ENCODE data around the gene PTCSC3. TPM values are rescaled to one million over a fixed set of nuclear protein-coding genes. Genes with fewer than 3 reads are reported as not detected.

Gene PTCSC3
- not detected for total RNA-seq
- polyA plus RNA-seq, result not detected

DNA sequence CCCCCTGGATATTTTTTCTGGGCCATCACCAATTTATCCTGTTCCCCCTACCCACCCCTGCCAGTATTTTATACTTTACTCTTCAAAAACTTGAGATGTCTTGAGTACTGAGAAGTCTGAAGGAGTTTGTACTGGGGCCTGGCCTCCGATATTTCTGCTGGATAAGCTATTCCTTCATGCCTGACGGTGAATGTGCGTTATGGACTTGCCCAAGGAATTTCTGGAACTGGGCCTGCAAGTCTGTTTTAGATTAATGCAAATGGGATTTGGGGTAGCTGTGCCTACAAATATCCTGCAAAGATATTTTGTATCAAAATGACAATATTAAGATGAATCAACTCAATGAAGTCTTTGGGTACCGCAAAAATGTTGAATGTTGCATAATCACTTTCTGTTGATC, at the start of gene PTCSC3:
Gene PTCSC3 (minus strand): TSS at position 199 of the 400 bp plus-strand sequence.
- no peaks in the 10 kb centered on the region for H3K36me3 ChIP-seq (ENCODE audit: insufficient read depth)
- no peak within 1 kb of the TSS for H3K27ac ChIP-seq (ENCODE audit: low read depth)
- no peaks in the 10 kb centered on the region for H3K4me1 ChIP-seq (ENCODE audit: insufficient read depth)
- DNase-seq (ENCODE audit: extremely low spot score), result no peak
- H3K4me3 ChIP-seq (ENCODE audit: low read depth, low read length), result no peak within 1 kb of the TSS
- WGBS, result 74% methylated on average over 4 of the region's 4 CpGs

- no peak overlapping the region for H3K4me3 ChIP-seq (ENCODE audit: low read depth, low read length)
- no peaks in the 10 kb centered on the region for H3K36me3 ChIP-seq (ENCODE audit: insufficient read depth)
- H3K27ac ChIP-seq (ENCODE audit: low read depth), result no peak overlapping the region
- H3K4me1 ChIP-seq (ENCODE audit: insufficient read depth), result no peaks in the 10 kb centered on the region
- no peak for DNase-seq (ENCODE audit: extremely low spot score)
- WGBS, result 61% methylated on average over 1 of the region's 1 CpG
Observed at GRCh38 chr14:36226164-36226563, 49.6 kb upstream of the PTCSC3 start.

DNA sequence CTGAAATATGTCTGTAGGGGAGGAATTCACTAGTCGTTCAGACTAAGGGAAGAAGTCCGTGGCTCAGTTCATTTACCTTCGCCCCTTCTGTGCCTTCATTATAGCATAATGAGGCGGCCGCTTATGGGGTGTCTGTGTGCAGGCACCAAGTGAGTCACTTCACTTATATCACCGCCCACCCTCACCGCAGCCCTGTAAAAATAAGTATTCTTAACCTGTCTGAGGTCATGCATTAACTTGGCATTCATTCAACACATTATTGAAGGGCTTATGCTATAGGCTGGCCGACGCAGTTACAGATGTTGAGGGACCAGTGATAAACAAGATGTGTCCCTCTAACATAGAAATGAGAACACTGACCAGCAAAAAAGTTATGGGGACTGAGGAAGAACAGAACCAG, 47.7 kb upstream of the PTCSC3 start:
- 67% methylated on average over 9 of the region's 9 CpGs for WGBS
- no peak overlapping the region for H3K4me3 ChIP-seq (ENCODE audit: low read depth, low read length)

DNA sequence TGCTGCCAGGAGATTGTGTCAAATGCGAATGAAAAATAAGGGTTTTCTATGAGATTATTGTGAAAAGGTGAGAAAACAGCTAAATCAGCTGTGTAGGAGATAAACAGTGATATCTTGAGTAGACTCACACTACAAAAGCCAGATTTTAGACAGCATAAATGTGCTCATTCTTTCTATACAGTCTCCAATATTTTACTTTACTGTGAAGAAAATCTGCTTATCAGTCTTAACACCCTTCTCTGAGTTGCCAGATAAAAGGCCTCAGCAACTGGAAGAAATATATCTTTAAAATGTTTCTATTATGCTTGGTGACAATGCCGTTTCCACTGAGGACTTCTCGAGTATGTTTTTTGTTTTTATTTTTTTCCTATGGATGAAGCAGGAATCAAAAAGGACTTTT, 47.0 kb upstream of the PTCSC3 start:
- H3K4me3 ChIP-seq (ENCODE audit: low read depth, low read length), result no peak overlapping the region
- 68% methylated on average over 3 of the region's 3 CpGs for WGBS
- H3K36me3 ChIP-seq (ENCODE audit: insufficient read depth), result no peaks in the 10 kb centered on the region
- H3K27ac ChIP-seq (ENCODE audit: low read depth), result no peak overlapping the region
- H3K4me1 ChIP-seq (ENCODE audit: insufficient read depth), result no peaks in the 10 kb centered on the region
- DNase-seq (ENCODE audit: extremely low spot score), result no peak

More for the DNA sequence above, 47.7 kb upstream of the PTCSC3 start:
- no peak for DNase-seq (ENCODE audit: extremely low spot score)
- H3K27ac ChIP-seq (ENCODE audit: low read depth), result no peak overlapping the region
- H3K36me3 ChIP-seq (ENCODE audit: insufficient read depth), result no peaks in the 10 kb centered on the region
- H3K4me1 ChIP-seq (ENCODE audit: insufficient read depth), result no peaks in the 10 kb centered on the region

DNA sequence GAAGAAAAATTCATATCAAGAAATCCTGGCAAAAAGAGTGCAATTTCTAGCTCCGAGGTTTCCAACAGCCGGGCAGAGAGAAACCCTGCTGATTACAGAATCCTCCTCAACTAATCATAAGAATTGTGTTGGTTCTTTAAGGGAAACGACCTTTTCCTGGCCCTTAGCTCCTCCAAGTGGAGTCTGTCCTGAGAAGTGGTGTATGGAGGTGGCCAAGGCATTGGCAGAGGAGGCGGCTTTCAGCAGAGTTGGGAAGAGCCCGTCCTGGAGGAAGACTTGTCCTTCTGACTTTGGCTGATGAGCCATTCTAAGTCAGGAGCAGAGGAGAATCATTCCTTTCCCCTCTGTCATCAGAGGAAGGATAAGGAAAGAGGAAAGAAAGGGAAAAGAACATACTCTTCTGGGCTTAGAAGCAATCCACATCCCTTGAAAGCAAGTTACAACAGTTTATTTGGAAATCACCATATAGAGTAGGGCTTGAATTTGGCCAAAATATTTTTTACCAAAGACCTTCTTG, 46.5 kb upstream of the PTCSC3 start:
- 61% methylated on average over 5 of the region's 5 CpGs for WGBS
- no peak for DNase-seq (ENCODE audit: extremely low spot score)
- no peaks in the 10 kb centered on the region for H3K4me1 ChIP-seq (ENCODE audit: insufficient read depth)

GRCh38 chr14:36222337-36222736, 45.8 kb upstream of the PTCSC3 start:
- H3K4me1 ChIP-seq (ENCODE audit: insufficient read depth), result no peaks in the 10 kb centered on the region
- no peaks in the 10 kb centered on the region for H3K36me3 ChIP-seq (ENCODE audit: insufficient read depth)
- no peak overlapping the region for H3K27ac ChIP-seq (ENCODE audit: low read depth)
- no peak for DNase-seq (ENCODE audit: extremely low spot score)
- no peak overlapping the region for H3K4me3 ChIP-seq (ENCODE audit: low read depth, low read length)

More for the DNA sequence above, 46.5 kb upstream of the PTCSC3 start:
- Histone ChIP-seq H3K27ac (ENCODE audit: low read depth) (no peak overlapping the region), H3K4me3 (ENCODE audit: low read depth, low read length) (no peak overlapping the region), H3K36me3 (ENCODE audit: insufficient read depth) (no peaks in the 10 kb centered on the region)

DNA sequence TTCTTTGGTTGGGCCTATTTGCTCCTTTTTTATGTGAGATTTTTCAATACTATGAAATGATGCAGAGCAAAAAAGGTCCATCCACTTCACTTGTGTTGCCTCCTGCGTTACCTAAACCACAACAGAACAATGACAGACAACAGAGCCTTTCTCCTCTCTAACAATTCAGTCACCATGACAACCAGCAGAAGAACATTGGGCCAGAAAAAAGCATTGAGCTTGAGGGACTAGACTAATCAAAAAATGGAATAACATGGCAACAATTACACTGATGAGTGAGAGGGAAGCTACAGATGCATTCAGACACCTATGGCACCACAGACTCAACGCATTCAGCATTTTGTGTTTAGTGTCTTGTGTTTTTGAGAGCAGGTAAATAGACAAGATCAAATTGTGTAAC, 44.6 kb upstream of the PTCSC3 start:
- Histone ChIP-seq H3K4me1 (ENCODE audit: insufficient read depth) (no peaks in the 10 kb centered on the region), H3K36me3 (ENCODE audit: insufficient read depth) (no peaks in the 10 kb centered on the region), H3K4me3 (ENCODE audit: low read depth, low read length) (no peak overlapping the region), H3K27ac (ENCODE audit: low read depth) (no peak overlapping the region)
- WGBS, result 56% methylated on average over 2 of the region's 2 CpGs
- no peak for DNase-seq (ENCODE audit: extremely low spot score)

DNA sequence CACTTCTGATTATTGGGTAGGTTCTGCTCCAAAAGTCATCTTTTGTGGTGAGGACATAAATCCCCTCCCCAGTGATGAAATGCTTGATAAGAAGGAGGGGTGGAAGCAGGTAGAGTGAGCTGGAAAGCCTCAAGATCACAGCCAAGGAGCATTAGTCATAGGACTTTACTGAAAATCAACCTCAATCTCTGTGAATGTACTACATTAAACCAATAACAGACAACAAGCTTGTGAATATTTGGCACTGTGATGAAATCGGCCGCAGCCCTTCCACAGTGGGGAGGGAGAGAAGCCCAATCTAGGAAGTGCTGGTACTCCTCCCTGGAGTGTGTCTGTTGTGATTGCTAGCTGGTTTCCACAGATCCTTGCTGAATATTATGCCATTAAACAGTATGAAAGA, 41.2 kb upstream of the PTCSC3 start:
- no peak for DNase-seq (ENCODE audit: extremely low spot score)
- WGBS, result 30% methylated on average over 2 of the region's 2 CpGs
- no peaks in the 10 kb centered on the region for H3K36me3 ChIP-seq (ENCODE audit: insufficient read depth)
- no peak overlapping the region for H3K27ac ChIP-seq (ENCODE audit: low read depth)
- H3K4me1 ChIP-seq (ENCODE audit: insufficient read depth), result no peaks in the 10 kb centered on the region
- no peak overlapping the region for H3K4me3 ChIP-seq (ENCODE audit: low read depth, low read length)

DNA sequence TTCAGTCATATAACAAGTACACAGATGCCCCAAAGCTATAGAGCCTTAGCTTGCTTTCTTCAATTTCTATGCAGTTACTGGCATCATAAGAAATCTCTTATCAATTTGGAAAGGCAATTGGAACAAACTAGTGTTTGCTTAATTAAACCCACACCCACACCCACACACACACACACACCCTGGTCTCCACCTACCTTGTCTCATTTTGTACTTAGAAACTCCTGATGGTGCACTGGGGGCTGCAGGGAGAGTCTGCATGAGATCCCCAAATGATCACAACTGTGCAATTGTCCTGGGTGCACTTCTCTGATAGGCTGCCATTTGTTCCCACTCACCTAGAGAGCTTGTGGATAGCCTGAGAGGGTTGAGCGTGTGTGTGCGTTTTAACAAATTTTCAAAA, 40.5 kb upstream of the PTCSC3 start:
- H3K4me1 ChIP-seq (ENCODE audit: insufficient read depth), result no peaks in the 10 kb centered on the region
- no peak for DNase-seq (ENCODE audit: extremely low spot score)
- H3K36me3 ChIP-seq (ENCODE audit: insufficient read depth), result no peaks in the 10 kb centered on the region
- 95% methylated on average over 2 of the region's 2 CpGs for WGBS
- no peak overlapping the region for H3K4me3 ChIP-seq (ENCODE audit: low read depth, low read length)
- H3K27ac ChIP-seq (ENCODE audit: low read depth), result no peak overlapping the region

GRCh38 chr14:36215217-36215598, 38.7 kb upstream of the PTCSC3 start:
- Histone ChIP-seq H3K36me3 (ENCODE audit: insufficient read depth) (no peaks in the 10 kb centered on the region), H3K4me1 (ENCODE audit: insufficient read depth) (no peaks in the 10 kb centered on the region), H3K4me3 (ENCODE audit: low read depth, low read length) (no peak overlapping the region), H3K27ac (ENCODE audit: low read depth) (no peak overlapping the region)
- 63% methylated on average over 3 of the region's 3 CpGs for WGBS
- no peak for DNase-seq (ENCODE audit: extremely low spot score)

- no peak overlapping the region for H3K27ac ChIP-seq (ENCODE audit: low read depth)
- H3K4me1 ChIP-seq (ENCODE audit: insufficient read depth), result no peaks in the 10 kb centered on the region
- no peak for DNase-seq (ENCODE audit: extremely low spot score)
- H3K36me3 ChIP-seq (ENCODE audit: insufficient read depth), result no peaks in the 10 kb centered on the region
- H3K4me3 ChIP-seq (ENCODE audit: low read depth, low read length), result no peak overlapping the region
- WGBS, result 52% methylated on average over 5 of the region's 5 CpGs
Observed at GRCh38 chr14:36214476-36215216, 38.1 kb upstream of the PTCSC3 start.

DNA sequence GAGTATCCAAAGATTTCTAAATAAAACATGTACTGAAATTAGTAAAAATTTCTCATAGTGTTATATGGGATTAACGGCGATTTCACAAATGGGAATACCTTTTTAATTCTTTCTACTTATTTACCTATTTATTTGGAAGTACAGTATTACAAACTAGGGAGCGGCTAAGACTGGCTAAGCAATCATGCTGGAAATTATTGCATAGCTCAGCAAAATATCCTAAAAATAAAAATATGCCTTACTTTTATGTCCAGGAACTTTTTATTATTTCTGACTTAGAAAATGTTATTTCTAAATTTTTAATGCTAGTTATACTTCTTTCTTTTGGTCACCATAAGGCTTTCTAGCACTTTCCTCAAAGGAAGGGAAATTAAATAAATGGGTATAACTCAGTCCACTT, 36.5 kb upstream of the PTCSC3 start:
- H3K4me1 ChIP-seq (ENCODE audit: insufficient read depth), result no peaks in the 10 kb centered on the region
- 95% methylated on average over 3 of the region's 3 CpGs for WGBS
- no peaks in the 10 kb centered on the region for H3K36me3 ChIP-seq (ENCODE audit: insufficient read depth)
- no peak for DNase-seq (ENCODE audit: extremely low spot score)
- H3K27ac ChIP-seq (ENCODE audit: low read depth), result no peak overlapping the region
- no peak overlapping the region for H3K4me3 ChIP-seq (ENCODE audit: low read depth, low read length)

- Histone ChIP-seq H3K4me3 (ENCODE audit: low read depth, low read length) (no peak overlapping the region), H3K36me3 (ENCODE audit: insufficient read depth) (no peaks in the 10 kb centered on the region), H3K27ac (ENCODE audit: low read depth) (no peak overlapping the region), H3K4me1 (ENCODE audit: insufficient read depth) (no peaks in the 10 kb centered on the region)
- no peak for DNase-seq (ENCODE audit: extremely low spot score)
- WGBS, result 32% methylated on average over 1 of the region's 1 CpG
Observed at GRCh38 chr14:36212577-36212976, 36.1 kb upstream of the PTCSC3 start.

- DNase-seq (ENCODE audit: extremely low spot score), result no peak
- H3K27ac ChIP-seq (ENCODE audit: low read depth), result no peak overlapping the region
- no peaks in the 10 kb centered on the region for H3K36me3 ChIP-seq (ENCODE audit: insufficient read depth)
- WGBS, result 45% methylated on average over 2 of the region's 2 CpGs
- H3K4me1 ChIP-seq (ENCODE audit: insufficient read depth), result no peaks in the 10 kb centered on the region
- H3K4me3 ChIP-seq (ENCODE audit: low read depth, low read length), result no peak overlapping the region
Observed at GRCh38 chr14:36208690-36209278, 32.3 kb upstream of the PTCSC3 start.
